MCF 10A (cell line): ENCODE results near the gene PHF20. TPM values are rescaled to one million over a fixed set of nuclear protein-coding genes. Genes with fewer than 3 reads are reported as not detected.

Experiments used
- BruUV-seq: library from RNA; stranded (reverse); fragments of 400-500 nt; replicated peaks from 2 replicates; lab custom pipeline; 2021; lab: Mats Ljungman, UMichigan
- CTCF ChIA-PET: fragments of 300-600 bp; sonication (Branson Sonifier 250); formaldehyde crosslinking; extraction: SDS; loops from one replicate; lab custom pipeline; 2021; ENCODE audit warnings: antibody characterized with exemption, inconsistent platforms; lab: Yijun Ruan, JAX
- POLR2A ChIA-PET: fragments of 300-600, 350-650 bp; sonication (Branson Sonifier 250); formaldehyde crosslinking; extraction: SDS; loops from one replicate; lab custom pipeline; 2020; ENCODE audit warnings: antibody characterized with exemption, inconsistent platforms; lab: Yijun Ruan, JAX
- DNase-seq: peaks from one replicate; pipeline ENCODE4 v3.0.0-alpha.2; 2018; ENCODE audit not compliant: unreplicated experiment
- H3K27ac Mint-ChIP-seq: one replicate; pipeline ENCODE4 v1.8.0; 2022; ENCODE audit warnings: mild to moderate bottlenecking, low read depth, mixed read lengths; ENCODE audit not compliant: unreplicated experiment
- H3K27me3 Mint-ChIP-seq: one replicate; pipeline ENCODE4 v1.8.0; 2022; ENCODE audit warnings: mixed read lengths; ENCODE audit not compliant: insufficient read depth, unreplicated experiment
- H3K36me3 Mint-ChIP-seq: one replicate; pipeline ENCODE4 v1.8.0; 2022; ENCODE audit warnings: mild to moderate bottlenecking, moderate library complexity, mixed read lengths; ENCODE audit not compliant: insufficient read depth, unreplicated experiment
- H3K4me1 Mint-ChIP-seq: one replicate; pipeline ENCODE4 v1.8.0; 2022; ENCODE audit warnings: mixed read lengths; ENCODE audit not compliant: insufficient read depth, unreplicated experiment
- H3K4me3 Mint-ChIP-seq: one replicate; pipeline ENCODE4 v1.8.0; 2022; ENCODE audit warnings: mild to moderate bottlenecking, moderate library complexity, mixed read lengths; ENCODE audit not compliant: unreplicated experiment
- H3K9me3 Mint-ChIP-seq: one replicate; pipeline ENCODE4 v1.8.0; 2022; ENCODE audit warnings: mixed read lengths; ENCODE audit not compliant: unreplicated experiment
- intact Hi-C: fragments of 100-400 bp; cut with micrococcal nuclease; formaldehyde crosslinking; loops from 2 replicates; pipeline ENCODE4 v1.14.1; 2022
- total RNA-seq: library from RNA; stranded (reverse); gene quantifications from 2 replicates; pipeline ENCODE4 v1.2.3, GENCODE V29; 2022
- TF ChIP-seq, protein P1 (sequence below): fragments of 200-600 bp; IDR thresholded peaks from one replicate; pipeline ENCODE4 v1.8.0; 2022; ENCODE audit warnings: antibody characterized with exemption, mild to moderate bottlenecking; ENCODE audit not compliant: unreplicated experiment

The PHF20 gene
- total RNA-seq, 1 experiment from 2014 or later = 74.7 TPM

DNA sequence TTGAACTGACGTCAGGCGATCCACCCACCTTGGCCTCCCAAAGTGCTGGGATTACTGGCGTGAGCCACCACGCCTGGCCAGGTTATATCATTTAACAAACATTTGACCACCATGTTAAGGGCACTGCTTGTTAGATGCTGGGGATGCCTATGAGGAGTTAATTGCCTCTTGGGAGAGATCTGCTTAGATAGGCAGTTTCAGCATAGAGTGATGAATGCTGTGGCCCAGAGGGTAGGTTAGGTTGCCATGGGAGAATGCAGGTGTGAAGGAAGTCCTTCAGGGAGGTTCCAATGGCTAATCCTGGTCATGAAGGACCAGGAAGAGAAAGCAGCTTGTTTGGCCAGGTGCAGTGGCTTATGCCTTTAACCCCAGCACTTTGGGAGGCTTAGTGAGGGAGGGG is 17.0 kb downstream of the PHF20 start:
- Mint-ChIP-seq H3K9me3 (no peaks in the 10 kb centered on the region), H3K27me3 (no peaks in the 10 kb centered on the region), H3K4me3 (no peak overlapping the region), H3K27ac (no peak overlapping the region), H3K36me3 (peaks cover 45% of the 10 kb centered on the region), H3K4me1 (peaks cover 12% of the 10 kb centered on the region)
- CTCF ChIA-PET = interaction anchor here (0.8 kb wide), 1 partner anchor 10 kb away, joined by 3 read pairs; no protein-coding TSS in a partner anchor
- no TSS peak for BruUV-seq
- intact Hi-C loops = no loop called here
- TF ChIP-seq, protein P1, sequence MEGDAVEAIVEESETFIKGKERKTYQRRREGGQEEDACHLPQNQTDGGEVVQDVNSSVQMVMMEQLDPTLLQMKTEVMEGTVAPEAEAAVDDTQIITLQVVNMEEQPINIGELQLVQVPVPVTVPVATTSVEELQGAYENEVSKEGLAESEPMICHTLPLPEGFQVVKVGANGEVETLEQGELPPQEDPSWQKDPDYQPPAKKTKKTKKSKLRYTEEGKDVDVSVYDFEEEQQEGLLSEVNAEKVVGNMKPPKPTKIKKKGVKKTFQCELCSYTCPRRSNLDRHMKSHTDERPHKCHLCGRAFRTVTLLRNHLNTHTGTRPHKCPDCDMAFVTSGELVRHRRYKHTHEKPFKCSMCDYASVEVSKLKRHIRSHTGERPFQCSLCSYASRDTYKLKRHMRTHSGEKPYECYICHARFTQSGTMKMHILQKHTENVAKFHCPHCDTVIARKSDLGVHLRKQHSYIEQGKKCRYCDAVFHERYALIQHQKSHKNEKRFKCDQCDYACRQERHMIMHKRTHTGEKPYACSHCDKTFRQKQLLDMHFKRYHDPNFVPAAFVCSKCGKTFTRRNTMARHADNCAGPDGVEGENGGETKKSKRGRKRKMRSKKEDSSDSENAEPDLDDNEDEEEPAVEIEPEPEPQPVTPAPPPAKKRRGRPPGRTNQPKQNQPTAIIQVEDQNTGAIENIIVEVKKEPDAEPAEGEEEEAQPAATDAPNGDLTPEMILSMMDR = no peak
- POLR2A ChIA-PET = interaction anchor here (1.0 to 1.8 kb wide), 3 partner anchors 12 to 47 kb away, joined by 3 to 7 read pairs (median 4); partner anchors contain the start of genes PHF20 and RBM39
- no peak for DNase-seq

DNA sequence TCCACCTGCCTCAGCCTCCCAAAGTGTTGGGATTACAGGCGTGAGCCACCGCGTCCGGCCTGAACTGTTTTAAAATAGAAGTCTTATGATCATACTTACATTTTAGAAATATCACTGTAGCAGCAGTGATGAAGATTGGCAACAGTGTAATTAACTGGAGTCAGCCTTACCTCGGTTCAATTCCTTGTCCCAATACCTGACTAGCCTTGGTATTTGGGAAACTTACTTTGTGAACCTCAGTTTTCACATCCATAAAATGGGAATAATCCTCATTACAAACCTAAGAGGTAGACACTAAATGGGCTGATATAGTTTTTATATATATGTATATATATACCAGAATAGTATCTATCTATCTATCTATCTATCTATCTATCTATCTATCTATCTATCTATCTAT is 19.3 kb downstream of the PHF20 start:
- BruUV-seq = no TSS peak
- intact Hi-C loops = no loop called here
- CTCF ChIA-PET = interaction anchor here (0.8 kb wide), 1 partner anchor 71 kb away, joined by 4 read pairs; no protein-coding TSS in a partner anchor
- Mint-ChIP-seq H3K4me1 (peaks cover 12% of the 10 kb centered on the region), H3K36me3 (peaks cover 61% of the 10 kb centered on the region), H3K27me3 (no peaks in the 10 kb centered on the region), H3K27ac (peak overlapping the region; percentile 62), H3K4me3 (no peak overlapping the region), H3K9me3 (no peaks in the 10 kb centered on the region)
- POLR2A ChIA-PET = interaction anchor here (0.6 to 2.6 kb wide), 5 partner anchors 10 to 99 kb away, joined by 3 to 7 read pairs (median 4); partner anchors contain the start of gene RBM39
- DNase-seq = no peak
- TF ChIP-seq, protein P1 = no peak

DNA sequence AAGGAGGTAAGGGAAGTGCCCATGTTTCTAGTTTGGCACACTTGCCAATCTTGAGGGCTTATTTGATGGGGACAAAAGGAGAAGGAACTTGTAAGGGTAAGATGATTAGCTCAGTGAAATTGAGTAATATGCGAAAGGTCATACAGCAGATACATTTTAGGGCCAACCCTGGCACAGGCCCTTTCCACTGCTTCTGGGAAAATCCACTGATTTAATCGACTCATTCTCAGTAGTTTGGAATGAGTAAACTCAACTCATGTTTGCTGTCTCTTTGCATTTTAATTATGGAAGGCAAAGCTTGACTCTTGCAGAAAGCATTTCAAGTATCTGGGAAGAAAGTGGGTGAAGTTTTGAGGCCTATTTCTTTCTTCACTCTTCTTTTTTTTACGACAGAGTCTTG is 20.0 kb downstream of the PHF20 start:
- Mint-ChIP-seq H3K4me3 (no peak overlapping the region), H3K27ac (peak overlapping the region; percentile 62), H3K36me3 (peaks cover 61% of the 10 kb centered on the region), H3K27me3 (no peaks in the 10 kb centered on the region), H3K9me3 (no peaks in the 10 kb centered on the region), H3K4me1 (peaks cover 12% of the 10 kb centered on the region)
- no peak for DNase-seq
- TF ChIP-seq, protein P1 = no peak
- BruUV-seq = no TSS peak
- intact Hi-C loops = no loop called here
- CTCF ChIA-PET = interaction anchor here (0.7 to 0.8 kb wide), 2 partner anchors 70 to 363 kb away, joined by 4 read pairs; no protein-coding TSS in a partner anchor
- POLR2A ChIA-PET = interaction anchor here (0.6 to 2.6 kb wide), 6 partner anchors 10 to 99 kb away, joined by 3 to 7 read pairs (median 4); partner anchors contain the start of genes PHF20 and RBM39

GRCh38 chr20:35792740-35793139 is 20.9 kb downstream of the PHF20 start:
- POLR2A ChIA-PET = interaction anchor here (0.6 to 2.6 kb wide), 3 partner anchors 9 to 51 kb away, joined by 3 to 7 read pairs (median 3); partner anchors contain the start of gene RBM39

More at GRCh38 chr20:35792740-35793139, 20.9 kb downstream of the PHF20 start:
- Mint-ChIP-seq H3K27me3 (no peaks in the 10 kb centered on the region), H3K36me3 (peaks cover 61% of the 10 kb centered on the region), H3K9me3 (no peaks in the 10 kb centered on the region), H3K27ac (no peak overlapping the region), H3K4me3 (no peak overlapping the region), H3K4me1 (peaks cover 12% of the 10 kb centered on the region)
- intact Hi-C loops = no loop called here
- no peak for DNase-seq
- BruUV-seq = no TSS peak
- CTCF ChIA-PET = interaction anchor here (0.5 to 0.6 kb wide), 2 partner anchors 60 to 962 kb away, joined by 3 to 4 read pairs; no protein-coding TSS in a partner anchor
- TF ChIP-seq, protein P1 = no peak
